Activated CD8-positive, alpha-beta memory T cell treated with anti-CD3 and anti-CD28 coated beads, Interleukin-2, amount 50 U/mL, for 48 hours (primary cell): ENCODE results near the gene PDZRN4.
"Not testable (repeated sequence)": the region's sequence is repeated elsewhere in the genome, so short reads cannot be mapped to it uniquely, and the experiment has no call there.

Experiments
- DNase-seq: peaks from one replicate; pipeline ENCODE4 v3.0.0-alpha.2; 2020

Gene PDZRN4

DNA sequence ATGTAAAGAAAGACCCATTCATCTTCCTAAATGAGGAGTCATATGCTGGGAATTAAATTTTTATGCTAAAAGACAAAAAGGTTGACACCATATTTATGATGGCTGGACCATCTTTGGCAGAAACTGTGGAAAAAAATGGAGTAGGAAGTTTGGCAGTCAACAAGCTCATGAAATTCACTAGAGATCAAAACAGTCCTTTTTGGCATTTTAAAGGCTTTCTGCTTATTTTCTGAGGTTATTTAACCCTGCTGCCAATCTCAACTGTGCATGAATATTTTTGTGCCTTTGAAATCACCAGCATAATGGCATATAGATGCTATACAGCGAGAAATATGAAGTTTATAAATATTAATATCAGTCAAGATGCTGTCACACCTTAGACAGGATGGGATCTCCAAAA is 399.5 kb downstream of the PDZRN4 start:
- DNase-seq: no peak

DNA sequence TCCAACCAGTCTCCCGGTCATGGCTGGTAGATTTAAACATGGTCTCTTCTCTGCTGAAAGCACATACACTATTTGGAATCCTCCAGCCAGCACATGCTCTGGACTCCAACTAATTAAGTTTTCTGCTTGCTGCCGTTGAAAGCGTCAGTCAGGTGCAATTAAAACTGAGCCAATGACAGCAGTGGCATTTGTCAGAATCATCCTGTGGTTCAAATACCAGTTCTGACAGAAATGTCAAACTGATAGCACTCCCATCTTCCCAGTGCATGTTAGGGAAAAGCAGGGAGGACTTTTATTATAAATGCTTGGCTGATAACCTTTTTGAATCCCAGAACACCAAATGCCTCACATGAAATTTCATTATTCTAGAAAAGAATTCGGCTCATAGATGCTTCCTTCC is 401.8 kb downstream of the PDZRN4 start:
- no peak for DNase-seq

GRCh38 chr12:41596190-41596589 is 408.1 kb downstream of the PDZRN4 start:
- DNase-seq: no peak

- no peak for DNase-seq
Measured at GRCh38 chr12:41604830-41605229, 416.7 kb downstream of the PDZRN4 start.

DNA sequence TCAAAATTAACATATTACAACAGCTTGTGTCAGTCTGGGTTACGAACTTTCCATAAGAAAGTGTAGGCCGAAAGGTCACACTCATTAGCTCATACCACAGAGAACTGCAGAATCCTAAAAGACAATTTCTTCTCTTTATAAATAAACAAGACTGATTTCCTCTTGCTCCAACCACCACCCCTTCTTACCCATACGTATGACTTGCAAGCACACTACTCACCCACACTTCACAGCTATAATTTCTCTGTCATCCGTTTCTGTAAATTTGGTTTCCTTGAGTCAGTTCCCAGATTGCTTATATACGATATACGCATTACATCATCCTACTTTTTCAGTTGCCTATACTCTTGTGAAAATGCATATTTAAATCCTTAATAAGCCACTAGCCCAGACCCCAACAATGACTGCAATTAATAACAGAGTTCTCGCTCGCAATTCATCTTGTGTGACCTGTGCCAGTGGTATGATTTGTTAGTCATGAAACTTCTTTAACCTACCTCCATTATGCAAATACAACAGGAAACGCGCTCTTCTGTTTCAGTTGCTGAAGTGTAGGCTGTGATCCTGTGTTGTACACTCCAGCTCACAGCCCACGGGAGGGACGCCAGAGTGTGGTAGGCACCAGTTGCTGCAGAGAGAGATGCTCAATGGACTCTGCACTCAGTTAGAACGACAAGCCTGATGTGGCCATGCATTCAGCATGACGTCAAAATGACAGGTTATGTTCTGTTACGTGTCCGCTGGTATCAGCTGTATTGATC is 417.6 kb downstream of the PDZRN4 start:
- DNase-seq: no peak

DNA sequence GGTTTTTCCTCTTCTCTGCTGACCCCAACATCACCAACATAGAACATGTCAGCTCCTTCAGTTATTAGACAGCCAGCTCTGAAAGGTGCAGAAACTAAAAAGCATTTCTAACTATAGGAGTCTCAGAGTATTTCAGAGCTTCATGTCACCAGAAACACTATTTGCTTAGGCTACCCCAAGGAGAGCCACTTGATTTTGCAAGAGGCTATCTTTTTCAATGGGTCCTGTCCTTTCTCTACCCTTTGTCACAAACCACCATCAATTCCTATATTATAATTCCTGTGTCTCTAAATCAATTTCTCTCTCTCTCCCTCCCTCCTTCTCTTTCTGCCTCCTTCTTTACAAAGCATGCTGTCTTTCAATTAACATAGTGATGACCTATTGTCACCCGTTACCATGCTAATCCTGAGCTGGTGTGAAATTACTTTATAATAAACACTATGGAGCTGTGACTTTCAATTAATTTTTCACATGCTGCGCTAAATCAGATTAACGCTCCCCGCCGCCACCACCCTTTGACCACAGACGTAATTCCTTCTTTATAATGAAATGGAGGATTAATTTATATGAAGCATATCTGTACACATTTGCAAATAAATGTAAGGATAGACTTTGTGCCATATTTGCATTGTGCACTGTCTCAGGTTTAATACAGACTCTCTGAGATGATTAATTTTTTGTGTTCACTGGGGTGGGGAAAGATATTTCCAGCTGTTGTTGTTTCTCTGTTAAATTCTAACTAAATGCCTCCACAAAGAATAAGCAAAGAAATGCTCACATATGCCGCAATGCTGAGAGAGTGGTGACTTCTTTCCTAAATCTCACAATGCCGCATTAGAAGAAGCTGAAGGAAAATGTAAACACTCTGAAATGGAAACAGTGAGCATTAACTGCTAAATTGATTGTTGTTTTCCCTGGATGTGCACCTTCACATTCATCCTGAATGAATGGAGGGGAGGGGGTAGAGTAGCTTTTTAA is 418.6 kb downstream of the PDZRN4 start:
- DNase-seq: no peak

DNA sequence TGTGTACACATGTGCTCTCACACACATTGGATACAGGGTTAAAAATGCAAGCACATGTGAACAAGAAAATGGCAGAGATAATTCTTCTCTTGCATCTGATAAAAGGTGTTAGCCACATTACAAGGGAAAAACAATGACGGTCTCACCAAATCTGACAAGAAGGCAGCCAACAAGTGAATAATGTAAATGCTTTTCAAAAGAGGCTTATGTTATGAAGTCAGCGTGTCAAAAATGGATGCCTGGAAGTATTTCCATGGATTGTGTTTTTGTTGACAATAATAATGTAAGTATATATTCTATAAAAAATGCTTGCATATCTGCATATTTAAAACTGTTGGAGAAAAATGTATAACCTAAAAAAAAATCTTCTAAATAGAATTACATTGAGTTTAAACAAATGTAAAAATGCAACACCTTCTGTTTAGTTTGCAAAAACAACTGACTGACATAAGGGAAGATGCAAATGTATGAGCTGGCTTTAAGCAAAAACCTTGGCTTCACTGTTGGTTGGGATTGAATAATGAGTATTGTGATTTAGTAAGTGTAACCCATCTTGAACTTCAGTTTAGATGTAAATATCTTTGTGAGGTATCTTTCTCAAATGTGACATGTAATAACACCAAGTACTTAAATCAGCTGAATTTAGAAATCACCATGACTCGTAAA is 424.9 kb downstream of the PDZRN4 start:
- no peak for DNase-seq

DNA sequence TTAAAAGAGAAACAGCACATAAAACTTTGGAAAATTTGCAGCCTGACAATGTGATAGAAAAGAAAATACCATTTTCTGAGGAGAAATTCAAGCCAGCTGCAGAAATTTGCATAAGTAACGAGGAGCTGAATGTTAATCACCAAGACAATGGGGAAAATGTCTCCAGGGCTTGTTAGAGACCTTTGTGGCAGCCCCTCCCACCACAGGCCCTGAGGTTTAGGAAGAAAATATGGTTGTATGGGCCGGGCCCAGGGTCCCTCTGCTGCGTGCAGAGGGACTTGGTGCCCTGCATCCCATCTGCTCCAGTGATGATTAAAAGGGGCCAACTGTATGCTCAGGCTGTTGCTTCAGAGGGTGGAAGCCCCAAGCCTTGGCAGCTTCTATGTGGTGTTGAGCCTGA is 427.1 kb downstream of the PDZRN4 start:
- DNase-seq: not testable (repeated sequence)

- no peak for DNase-seq
Measured at GRCh38 chr12:41619705-41620104, 431.6 kb downstream of the PDZRN4 start.

GRCh38 chr12:41621291-41621690 is 433.2 kb downstream of the PDZRN4 start:
- DNase-seq: no peak
